GM06990 (cell line): ENCODE data around the gene MAP3K8.
"Not testable (repeated sequence)": the region's sequence is repeated elsewhere in the genome, so short reads cannot be mapped to it uniquely, and the experiment has no call there.

Source experiments
- DNase-seq: peaks from one replicate; pipeline ENCODE4 v3.0.0-alpha.2; 2011; ENCODE audit not compliant: insufficient read length; ENCODE audit errors: extremely low read depth
- H3K27me3 ChIP-seq: replicated peaks from 2 replicates; pipeline ENCODE4 v1.6.0; 2011; ENCODE audit warnings: low read length; ENCODE audit not compliant: control insufficient read depth, insufficient read depth
- H3K36me3 ChIP-seq: 2 replicates; pipeline ENCODE4 v1.5.1; 2011; ENCODE audit warnings: low read length; ENCODE audit not compliant: control insufficient read depth, insufficient read depth
- H3K4me3 ChIP-seq: replicated peaks from 2 replicates; pipeline ENCODE4 v1.5.1; 2011; ENCODE audit warnings: low read depth, mild to moderate bottlenecking, control low read depth, low read length
- TF ChIP-seq, protein P1 (sequence below): IDR thresholded peaks from 2 replicates; pipeline ENCODE4 v1.5.1; 2011; ENCODE audit warnings: low read length, control low read depth, mild to moderate bottlenecking, inconsistent platforms; ENCODE audit not compliant: insufficient read depth, poor library complexity, severe bottlenecking

The MAP3K8 gene

GRCh38 chr10:30472414-30473155, 38.6 kb downstream of the MAP3K8 start:
- no peak overlapping the region for H3K4me3 ChIP-seq
- H3K36me3 ChIP-seq: no peaks in the 10 kb centered on the region
- no peaks in the 10 kb centered on the region for H3K27me3 ChIP-seq
- DNase-seq: no peak
- TF ChIP-seq, protein P1, sequence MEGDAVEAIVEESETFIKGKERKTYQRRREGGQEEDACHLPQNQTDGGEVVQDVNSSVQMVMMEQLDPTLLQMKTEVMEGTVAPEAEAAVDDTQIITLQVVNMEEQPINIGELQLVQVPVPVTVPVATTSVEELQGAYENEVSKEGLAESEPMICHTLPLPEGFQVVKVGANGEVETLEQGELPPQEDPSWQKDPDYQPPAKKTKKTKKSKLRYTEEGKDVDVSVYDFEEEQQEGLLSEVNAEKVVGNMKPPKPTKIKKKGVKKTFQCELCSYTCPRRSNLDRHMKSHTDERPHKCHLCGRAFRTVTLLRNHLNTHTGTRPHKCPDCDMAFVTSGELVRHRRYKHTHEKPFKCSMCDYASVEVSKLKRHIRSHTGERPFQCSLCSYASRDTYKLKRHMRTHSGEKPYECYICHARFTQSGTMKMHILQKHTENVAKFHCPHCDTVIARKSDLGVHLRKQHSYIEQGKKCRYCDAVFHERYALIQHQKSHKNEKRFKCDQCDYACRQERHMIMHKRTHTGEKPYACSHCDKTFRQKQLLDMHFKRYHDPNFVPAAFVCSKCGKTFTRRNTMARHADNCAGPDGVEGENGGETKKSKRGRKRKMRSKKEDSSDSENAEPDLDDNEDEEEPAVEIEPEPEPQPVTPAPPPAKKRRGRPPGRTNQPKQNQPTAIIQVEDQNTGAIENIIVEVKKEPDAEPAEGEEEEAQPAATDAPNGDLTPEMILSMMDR: no peak

DNA sequence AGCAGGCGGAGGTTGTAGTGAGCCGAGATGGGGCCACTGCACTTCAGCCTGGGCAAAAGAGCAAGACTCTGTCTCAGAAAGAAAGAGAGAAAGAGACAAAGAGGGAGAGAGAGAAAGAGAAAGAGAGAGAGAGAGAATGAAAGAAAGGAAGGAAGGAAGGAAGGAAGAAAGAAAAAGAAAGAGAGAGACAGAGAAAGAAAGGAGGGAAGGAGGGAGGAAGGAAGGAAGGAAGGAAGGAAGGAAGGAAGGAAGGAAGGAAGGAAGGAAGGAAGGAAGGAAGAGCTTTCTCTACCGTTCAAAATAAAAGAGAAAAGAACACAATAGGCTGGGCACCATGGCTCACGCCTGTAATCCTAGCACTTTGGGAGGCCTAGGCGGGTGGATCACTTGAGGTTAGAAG, 41.5 kb downstream of the MAP3K8 start:
- DNase-seq, H3K4me3 ChIP-seq, H3K36me3 ChIP-seq, H3K27me3 ChIP-seq: not testable (repeated sequence)

GRCh38 chr10:30476511-30477155, 42.6 kb downstream of the MAP3K8 start:
- DNase-seq: no peak
- Histone ChIP-seq H3K36me3 (no peaks in the 10 kb centered on the region), H3K27me3 (no peaks in the 10 kb centered on the region), H3K4me3 (no peak overlapping the region)
- TF ChIP-seq, protein P1: no peak

- H3K27me3 ChIP-seq, DNase-seq: not testable (repeated sequence)
Measured at GRCh38 chr10:30479513-30479912, 45.5 kb downstream of the MAP3K8 start.

DNA sequence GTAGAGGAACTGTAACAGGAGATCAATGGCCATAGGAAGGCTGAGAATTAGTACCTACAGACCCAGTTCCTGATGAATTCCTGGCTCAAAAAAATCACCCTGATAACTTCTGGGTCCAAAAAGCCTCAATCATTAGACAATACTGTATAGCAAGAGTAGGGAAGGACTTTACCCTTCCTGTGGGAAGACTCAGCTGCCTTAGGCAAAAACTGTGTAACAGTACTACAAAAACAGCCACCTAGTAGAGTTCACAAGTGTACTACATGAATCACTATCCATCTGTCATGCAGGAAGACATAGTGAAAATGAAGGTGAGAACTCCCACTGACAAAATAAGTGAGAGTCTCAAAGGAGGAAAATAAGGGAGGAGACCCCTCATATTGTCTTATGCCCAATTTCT, 47.6 kb downstream of the MAP3K8 start:
- TF ChIP-seq, protein P1: no peak
- Histone ChIP-seq H3K36me3 (no peaks in the 10 kb centered on the region), H3K27me3 (no peaks in the 10 kb centered on the region), H3K4me3 (no peak overlapping the region)
- no peak for DNase-seq

More at GRCh38 chr10:30479513-30479912, 45.5 kb downstream of the MAP3K8 start:
- not testable (repeated sequence) for H3K36me3 ChIP-seq, H3K4me3 ChIP-seq

GRCh38 chr10:30488316-30488715, 54.3 kb downstream of the MAP3K8 start:
- no peaks in the 10 kb centered on the region for H3K27me3 ChIP-seq
- no peak overlapping the region for H3K4me3 ChIP-seq
- TF ChIP-seq, protein P1: no peak
- no peaks in the 10 kb centered on the region for H3K36me3 ChIP-seq
- DNase-seq: peak; percentile 53
